ENCODE results near the gene SETX.
"Not testable (repeated sequence)": the region's sequence is repeated elsewhere in the genome, so short reads cannot be mapped to it uniquely, and the experiment has no call there.

Gene SETX

GRCh38 chr9:132269704-132270516 lies 84.9 kb downstream of the SETX start:
- DNase-seq = not testable (repeated sequence)

- peak; percentile 84 for DNase-seq
Observed at GRCh38 chr9:132268725-132269352, 85.9 kb downstream of the SETX start.

GRCh38 chr9:132267660-132268059 lies 87.1 kb downstream of the SETX start:
- DNase-seq = no peak

GRCh38 chr9:132266017-132266416 lies 88.8 kb downstream of the SETX start:
- DNase-seq = no peak

GRCh38 chr9:132260846-132261245 lies 93.9 kb downstream of the SETX start:
- no peak for DNase-seq

GRCh38 chr9:132250324-132251262 lies 104.2 kb downstream of the SETX start:
- DNase-seq = no peak

GRCh38 chr9:132249690-132250089 lies 105.1 kb downstream of the SETX start:
- DNase-seq = no peak

- no peak for DNase-seq
Observed at GRCh38 chr9:132249123-132249522, 105.7 kb downstream of the SETX start.

GRCh38 chr9:132247942-132248341 lies 106.8 kb downstream of the SETX start:
- no peak for DNase-seq

GRCh38 chr9:132245465-132245864 lies 109.3 kb downstream of the SETX start:
- DNase-seq = no peak

- no peak for DNase-seq
Observed at GRCh38 chr9:132244582-132245455, 110.0 kb downstream of the SETX start.

GRCh38 chr9:132243156-132244074 lies 111.4 kb downstream of the SETX start:
- no peak for DNase-seq

- peak; percentile 66 for DNase-seq
Observed at GRCh38 chr9:132242621-132243155, 112.1 kb downstream of the SETX start.

GRCh38 chr9:132241840-132242620 lies 112.8 kb downstream of the SETX start:
- DNase-seq = peak; percentile 71

GRCh38 chr9:132241483-132241839 lies 113.3 kb downstream of the SETX start:
- no peak for DNase-seq

GRCh38 chr9:132240841-132241482 lies 113.8 kb downstream of the SETX start:
- peak; percentile 99 for DNase-seq

- no peak for DNase-seq
Observed at GRCh38 chr9:132239999-132240840, 114.6 kb downstream of the SETX start.

- no peak for DNase-seq
Observed at GRCh38 chr9:132239518-132239917, 115.3 kb downstream of the SETX start.

GRCh38 chr9:132238992-132239391 lies 115.8 kb downstream of the SETX start:
- DNase-seq = no peak
